ENCODE results near the gene RAB32.

- TF ChIP-seq CTCF (conservative IDR thresholded peaks at IDR 0.05 in 1 of 2, IDR thresholded peaks at IDR 0.05 in 1 of 2; ENCODE audit: low read depth in 1 of 2, low read length in 2 of 2) (no peak), EZH2 (IDR thresholded peaks at IDR 0.05; ENCODE audit: low read length, missing control alignments) (no peak)
Measured at GRCh38 chr6:146551545-146551944, 7.9 kb downstream of the RAB32 start.

Data from fibroblast of lung (primary cell).